GM04504 (cell line): ENCODE measurements around the gene CRY2.

Experiments used
- DNase-seq: peaks from one replicate; pipeline ENCODE4 v3.0.0-alpha.2; 2012; ENCODE audit warnings: low read depth

The CRY2 gene

DNA sequence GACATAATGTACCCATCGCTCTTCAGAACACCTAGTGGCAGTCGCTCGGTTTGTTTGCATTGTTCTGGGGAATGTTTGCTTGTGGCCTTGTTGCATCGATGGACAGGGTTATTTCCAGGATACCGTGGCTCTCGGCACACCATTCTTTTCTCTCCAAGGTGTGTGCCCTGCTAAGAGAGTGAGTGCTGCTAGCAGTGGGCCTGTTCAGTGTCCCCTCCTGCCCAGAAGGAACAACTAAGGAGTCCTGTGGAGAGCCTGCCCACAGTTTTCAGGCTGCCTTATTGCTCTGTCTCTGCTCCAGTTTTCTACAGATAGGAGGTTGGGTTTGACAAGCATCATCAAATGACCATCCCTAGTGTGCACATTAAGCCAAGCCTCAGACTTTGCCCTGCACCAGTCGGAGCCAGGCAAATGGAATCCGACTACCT, 1.4 kb downstream of the CRY2 start:
- no peak for DNase-seq

DNA sequence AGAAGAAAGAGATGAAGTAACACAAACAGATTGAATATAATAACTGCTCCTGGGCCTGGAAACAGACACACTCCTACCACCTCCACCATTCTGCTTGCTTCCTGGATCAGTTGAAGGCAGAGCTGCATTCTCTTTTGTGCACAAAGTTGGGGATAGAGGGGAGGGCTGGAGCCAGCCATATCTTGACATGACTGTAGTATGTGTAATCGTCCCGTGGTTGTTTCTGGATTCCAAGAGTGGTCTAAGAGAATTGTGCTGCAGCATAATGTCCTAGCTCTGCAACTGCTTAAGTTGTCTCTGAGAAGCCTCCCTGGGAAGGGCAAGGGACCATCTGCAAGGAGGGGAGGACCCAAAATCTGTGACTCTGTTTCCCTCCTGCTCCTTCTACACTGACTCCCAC, 3.2 kb downstream of the CRY2 start:
- DNase-seq = no peak

DNA sequence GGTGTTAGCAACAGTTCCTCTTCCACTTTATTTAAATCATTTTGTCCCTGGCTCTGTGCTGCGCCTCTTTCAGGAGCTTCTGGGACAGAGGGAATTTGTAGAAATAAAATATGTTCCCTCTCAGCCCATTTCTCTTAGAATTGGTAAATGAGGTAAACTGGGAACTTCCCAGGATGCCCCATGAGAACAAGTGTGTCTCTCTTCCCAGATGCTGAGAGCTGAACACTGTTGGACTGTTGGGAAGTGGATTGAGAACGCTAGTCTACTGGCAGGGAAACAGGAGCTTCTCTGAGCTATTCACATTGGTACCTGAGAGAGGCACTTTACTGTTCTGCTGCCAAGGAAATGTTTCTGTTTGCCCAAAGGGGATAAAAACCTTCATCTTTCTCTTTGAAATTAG, 4.0 kb downstream of the CRY2 start:
- no peak for DNase-seq

DNA sequence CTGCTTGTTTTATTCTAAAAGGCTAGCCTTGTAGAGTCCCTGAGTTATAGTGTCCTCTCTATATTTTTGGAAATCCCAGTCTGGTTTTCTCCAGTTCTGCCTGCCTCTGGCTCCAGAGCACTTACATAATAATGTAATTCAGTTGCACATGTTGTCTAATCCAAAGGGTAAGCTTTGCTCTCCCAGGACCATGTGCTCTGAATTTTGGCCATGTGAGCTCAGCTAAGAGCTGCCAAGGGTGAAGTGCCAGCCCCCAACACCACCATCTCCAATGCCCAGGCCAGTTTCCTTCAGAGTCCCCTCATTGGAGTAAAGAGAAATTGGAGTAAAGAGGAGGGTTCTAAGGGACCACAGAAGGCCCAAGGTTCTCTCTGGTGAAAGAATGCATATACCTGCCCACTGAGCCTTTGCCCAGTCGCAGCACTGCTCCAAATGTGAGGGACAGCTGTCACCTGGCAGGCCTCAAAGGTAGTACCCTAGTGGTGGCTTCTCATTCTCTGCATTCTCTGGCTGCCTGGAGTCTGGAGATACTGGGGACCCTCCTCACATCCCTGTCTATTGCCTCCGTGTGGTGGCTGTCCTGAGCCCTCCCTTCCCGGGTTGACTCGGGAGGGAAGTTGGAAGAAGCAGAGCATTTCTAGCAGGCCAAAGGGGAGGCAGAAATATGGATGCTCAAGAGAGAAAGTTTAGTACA, 4.9 kb downstream of the CRY2 start:
- DNase-seq = no peak

DNA sequence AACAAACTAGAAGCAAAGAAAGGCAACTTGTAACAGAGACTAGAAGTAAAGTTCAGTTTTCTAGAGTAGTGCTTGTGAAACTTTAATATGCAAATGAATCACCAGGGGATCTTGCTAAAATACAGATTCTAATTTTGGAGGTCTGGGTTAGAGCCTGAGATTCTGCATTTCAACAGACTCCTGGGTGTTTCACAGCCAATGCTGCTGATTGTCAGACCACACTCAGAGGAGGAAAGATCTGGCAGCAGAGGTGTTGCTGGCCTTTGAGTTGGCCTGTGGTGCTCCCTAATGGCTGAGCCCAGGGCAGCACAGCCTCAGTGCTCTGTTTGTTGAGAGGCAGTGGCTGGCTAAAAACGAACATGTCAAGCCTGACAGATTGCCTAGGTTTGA, 5.4 kb downstream of the CRY2 start:
- no peak for DNase-seq

DNA sequence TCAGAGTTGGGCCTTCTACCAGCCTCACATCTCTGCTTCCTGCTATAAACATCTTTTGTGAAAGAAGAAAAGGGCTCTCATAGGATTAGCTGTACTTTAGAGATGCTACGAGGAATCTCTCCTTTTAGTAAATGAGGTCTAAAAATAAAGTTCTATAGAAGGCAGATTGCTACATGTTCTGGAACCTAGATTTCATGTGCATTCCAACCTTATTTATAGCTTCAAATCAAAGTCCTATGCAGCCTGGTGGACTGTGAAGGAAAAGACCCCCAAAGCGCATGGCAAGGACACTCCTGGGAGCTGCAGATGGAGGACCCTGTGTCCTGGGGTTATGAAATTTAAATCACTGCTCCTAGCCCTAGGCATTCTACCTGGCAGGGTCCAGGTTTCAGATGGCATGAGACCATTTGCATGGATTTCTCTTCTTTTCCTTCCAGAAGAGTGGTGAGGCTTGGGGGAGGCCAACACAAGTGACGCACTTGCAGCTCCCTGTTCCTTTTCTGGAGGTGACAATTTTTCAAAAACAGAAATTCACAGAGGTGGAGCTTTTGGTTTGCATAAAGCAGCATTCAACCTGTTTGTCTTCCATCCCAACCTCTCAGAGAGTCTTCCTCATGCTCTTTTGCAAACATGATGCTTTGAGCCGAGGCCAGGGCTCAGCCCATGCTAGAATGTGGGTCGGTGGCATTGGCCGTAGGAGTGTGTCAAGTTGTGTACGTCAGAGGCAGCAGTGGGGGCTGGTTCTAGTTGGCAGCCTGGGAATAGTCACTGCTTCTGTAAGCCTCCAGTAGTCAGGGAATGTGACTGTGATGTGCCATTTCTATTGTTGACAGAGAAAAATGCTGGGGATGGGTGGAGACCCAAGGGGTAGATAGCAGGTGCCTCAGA, 6.3 kb downstream of the CRY2 start:
- no peak for DNase-seq

DNA sequence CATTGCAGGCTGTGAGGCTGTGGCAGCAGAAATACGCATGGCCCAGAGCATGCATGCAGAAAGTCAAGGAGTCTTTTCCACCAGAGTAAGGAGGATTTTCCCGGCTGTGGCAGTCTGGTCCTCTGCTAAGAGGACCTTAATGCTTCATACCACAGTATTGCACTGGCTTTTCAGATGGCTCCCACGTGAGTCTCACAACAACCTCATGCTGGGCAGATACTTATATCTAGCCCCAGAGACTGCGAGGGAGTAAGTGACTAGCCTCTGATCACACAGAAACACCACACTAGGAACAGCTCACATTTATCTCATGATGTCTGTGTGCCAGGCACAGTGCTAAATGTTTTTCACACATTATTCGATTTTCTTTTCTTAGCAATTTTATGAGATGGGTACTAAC, 8.0 kb downstream of the CRY2 start:
- no peak for DNase-seq

DNA sequence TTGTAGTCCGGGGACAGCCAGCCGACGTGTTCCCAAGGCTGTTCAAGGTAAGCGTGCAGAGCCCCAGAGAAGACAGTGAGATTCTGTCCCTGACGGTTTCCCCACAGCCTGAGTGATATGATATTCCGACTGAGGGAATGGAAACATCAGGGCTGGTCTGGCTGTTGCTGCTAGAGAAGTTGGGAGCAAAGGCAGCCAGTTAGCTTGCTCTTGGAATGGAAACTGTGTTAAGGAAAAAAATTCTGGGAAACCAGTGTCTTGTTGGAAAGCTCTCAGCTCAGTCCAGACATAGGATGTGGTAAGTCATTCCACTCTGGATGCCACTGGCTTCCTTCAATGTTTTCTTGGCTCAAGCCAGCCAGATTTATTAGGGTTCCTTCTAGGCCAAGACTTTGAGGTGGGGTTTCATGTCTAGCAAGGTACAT, 8.8 kb downstream of the CRY2 start:
- DNase-seq = peak; percentile 60

DNA sequence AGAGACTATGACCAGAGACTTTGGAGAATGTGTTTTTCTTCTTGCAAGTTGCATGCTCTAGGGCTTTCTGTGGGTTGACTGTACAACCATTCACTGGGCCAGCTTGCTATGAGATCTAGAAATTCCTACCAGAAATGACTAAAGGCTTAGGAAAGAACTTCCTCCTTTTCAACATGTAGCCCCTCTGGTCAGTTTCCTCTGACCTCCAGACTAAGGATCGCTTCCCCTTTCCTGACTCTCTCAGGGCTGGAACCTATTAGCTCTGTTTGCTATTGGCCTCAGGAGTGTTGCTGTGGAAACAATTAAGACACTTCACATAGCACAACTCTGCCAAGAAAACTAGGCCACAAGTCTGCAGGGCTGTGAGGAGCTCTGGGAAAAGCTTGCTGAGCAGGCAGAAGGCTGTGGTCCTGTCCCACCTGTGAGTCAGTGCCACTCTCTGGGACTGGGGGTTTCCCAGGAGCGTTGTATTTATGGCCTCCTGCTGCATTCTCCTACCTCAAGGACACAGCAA, 10.7 kb downstream of the CRY2 start:
- peak; percentile 97 for DNase-seq

DNA sequence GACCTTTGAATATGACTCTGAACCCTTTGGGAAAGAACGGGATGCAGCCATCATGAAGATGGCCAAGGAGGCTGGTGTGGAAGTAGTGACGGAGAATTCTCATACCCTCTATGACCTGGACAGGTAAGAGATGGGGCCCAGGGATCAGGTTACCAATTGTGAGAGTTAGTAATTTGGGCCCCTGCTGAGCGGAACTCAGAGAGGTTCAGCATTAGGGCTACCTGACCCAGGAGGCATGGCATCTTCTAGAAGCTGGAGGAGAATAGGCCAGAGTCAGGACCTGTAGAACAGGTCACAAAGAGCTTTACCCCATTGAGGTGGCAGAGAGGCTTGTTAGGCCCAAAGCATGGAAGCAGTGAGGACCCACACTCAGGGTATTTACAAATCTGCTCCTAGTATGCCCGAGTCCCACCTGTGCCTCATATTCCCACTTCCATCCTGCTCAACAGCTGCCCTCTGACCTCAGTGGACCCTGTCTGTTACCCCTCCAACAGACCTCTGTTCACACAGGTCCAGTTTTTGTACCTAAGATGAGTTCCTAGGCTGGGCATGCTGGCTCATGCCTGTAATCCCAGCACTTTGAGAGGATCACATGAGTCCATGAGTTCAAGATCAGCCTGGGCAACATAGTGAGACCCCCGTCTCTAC, 11.6 kb downstream of the CRY2 start:
- DNase-seq = no peak

DNA sequence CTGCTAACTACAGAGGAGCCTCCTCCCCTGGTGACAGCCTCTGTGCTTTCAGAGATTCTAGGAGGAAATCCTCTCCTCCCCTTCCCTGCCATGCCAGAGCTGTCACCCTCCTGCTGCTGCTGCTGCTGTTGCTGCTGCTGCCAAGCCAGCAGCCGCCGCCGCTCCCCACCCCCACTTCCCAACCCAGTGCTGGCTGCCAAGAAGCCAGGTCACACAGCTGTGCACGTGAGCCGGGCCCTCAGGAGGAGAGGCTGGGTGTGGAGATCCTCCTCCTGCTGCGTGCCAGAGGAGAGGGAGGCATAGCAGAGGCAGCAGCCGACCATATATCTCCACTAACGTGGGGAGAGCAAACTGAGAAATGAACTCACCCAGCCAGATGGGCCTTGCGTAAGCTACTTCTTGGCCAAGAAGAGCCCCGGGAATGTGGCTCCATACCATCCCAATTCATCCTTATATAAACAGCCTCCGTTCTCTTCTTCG, 12.4 kb downstream of the CRY2 start:
- peak; percentile 99 for DNase-seq

DNA sequence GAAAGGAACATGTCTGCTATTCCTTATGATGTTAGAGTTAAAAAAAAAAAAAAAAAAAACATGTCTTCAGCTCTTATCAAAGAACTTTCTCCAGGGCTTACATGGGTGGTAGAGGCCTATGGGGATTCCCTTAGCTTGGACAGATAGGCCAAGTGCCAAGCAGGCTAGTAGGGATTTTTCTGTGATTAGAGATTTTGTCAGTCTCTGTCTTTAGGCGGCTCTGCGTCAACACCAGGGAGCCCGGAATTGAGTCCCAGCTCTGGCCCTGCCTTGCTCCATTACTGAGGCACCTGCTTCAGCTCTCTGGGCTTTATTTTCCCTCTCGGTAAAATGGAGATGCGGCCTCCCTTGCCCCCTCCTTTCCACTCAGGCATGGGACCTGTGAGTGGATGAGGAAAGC, 13.1 kb downstream of the CRY2 start:
- no peak for DNase-seq

DNA sequence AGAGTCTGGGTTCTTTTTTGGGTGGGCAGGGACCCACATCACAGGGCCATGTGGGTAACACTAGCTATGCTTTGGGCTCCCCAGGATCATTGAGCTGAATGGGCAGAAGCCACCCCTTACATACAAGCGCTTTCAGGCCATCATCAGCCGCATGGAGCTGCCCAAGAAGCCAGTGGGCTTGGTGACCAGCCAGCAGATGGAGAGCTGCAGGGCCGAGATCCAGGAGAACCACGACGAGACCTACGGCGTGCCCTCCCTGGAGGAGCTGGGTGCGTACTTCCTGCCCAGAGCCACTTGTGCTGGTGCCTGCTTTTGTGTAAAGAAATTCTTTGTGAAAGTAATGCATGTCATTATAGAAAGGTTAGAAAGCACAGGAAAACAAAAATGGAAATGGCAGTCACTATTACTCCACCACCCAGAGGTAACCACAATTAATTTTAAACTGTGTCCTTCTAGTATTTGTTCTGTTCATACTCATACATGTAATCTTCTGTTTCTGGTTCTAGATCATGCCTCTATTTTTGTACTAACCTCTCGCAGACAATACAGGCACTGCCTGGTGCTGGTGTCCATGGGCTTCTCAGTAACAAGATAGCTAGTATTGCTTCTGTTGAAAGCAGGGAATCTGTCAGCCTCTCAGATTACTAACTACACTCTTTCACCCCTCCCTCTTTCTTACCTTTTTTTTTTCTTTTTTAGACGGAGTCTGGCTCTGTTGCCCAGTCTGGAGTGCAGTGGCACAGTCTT, 13.7 kb downstream of the CRY2 start:
- no peak for DNase-seq

DNA sequence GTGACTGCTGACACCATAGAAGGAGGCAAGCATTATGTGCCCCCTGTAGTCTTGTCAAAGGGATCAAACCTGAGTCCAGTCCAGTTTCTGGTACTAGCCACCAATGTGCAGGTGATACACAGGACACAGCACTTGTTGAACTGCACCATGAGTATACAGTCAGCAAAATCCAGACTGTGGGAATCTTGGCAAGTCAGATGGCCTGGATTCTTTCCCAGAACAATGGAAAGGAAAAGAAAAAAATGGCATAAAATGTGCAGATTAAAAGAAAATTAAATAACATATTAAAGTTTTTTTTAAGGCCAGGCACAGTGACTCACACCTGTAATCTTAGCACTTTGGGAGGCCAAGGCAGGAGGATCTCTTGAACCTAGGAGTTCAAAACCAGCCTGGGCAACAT, 16.8 kb downstream of the CRY2 start:
- DNase-seq = no peak

DNA sequence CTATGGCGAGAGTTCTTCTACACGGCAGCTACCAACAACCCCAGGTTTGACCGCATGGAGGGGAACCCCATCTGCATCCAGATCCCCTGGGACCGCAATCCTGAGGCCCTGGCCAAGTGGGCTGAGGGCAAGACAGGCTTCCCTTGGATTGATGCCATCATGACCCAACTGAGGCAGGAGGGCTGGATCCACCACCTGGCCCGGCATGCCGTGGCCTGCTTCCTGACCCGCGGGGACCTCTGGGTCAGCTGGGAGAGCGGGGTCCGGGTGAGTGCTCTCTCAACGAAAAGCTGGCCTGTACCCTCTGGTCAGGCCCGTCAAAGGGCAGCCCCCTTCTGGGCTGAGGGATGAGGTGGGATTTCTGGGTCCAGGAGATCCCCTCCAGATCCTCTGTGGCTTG, 22.3 kb downstream of the CRY2 start:
- DNase-seq = no peak

DNA sequence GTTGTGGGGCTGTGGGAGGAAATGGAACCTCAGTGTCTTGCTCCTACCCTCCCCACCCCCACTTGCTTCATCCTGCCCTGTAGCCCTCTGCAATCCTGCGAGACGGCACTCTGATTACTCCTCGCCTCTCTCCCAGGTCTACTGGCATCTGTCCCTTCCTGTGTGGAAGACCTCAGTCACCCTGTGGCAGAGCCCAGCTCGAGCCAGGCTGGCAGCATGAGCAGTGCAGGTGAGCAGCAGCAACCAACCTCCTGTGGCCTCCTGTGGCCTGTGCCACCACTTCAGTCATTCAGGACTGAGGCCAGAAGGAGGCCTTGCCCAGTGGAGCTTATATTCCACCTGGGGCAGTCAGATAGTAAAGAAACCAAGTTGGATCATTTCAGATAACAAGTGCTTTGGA, 23.4 kb downstream of the CRY2 start:
- DNase-seq = no peak

DNA sequence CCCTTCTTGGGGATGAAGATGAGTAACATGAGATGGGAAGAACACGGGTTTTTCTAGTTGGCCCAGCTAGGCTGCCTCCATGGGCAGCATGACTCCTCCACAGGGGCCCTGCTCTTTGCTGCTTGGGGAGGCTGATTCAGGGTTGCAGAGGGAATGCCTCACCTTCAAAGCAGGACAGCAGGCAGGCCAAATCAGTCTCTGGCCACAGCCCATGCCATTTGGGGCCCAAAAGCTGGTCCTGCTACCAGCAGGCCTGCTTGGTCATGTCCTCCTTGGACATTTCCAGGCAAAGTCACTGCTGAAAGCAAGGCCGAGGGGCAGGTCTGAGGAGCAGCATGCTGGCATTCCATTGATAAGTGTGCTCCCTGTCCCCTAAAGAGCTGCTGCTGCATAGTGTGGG, 24.4 kb downstream of the CRY2 start:
- DNase-seq = no peak

DNA sequence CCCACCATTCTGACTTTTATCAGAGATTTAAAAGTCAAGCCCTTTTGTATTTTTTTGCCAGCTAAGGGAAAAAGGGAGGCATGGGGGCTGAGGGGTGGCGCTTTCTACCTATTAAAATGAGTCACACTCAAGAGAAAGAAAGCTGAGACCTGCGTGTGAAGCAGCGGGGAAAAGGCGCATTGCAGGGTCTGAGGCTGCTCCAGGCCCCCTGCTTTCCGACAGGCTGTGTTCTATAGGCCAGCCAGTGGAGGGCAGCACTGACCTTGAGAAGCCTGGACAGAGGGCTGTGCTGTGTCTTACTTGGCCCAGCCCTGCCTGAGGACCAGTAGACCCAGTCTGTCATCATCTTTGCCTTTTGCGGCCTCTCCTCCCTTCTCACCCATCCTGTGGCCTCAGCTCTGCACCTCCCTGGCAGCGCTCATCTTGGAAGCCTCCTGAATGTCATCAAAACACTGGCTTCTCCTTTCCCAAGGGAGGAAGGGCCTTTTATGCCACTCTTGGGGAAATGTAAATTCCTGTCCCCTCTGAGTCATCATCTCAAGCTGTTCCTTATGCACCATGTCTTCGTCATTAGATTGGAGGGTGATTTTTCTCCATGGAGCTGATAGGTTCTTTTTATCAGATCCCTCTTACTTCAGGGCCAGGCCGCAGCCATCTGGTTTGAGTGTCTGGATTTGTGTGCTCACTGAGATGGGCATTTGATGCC, 25.5 kb downstream of the CRY2 start:
- peak; percentile 97 for DNase-seq

DNA sequence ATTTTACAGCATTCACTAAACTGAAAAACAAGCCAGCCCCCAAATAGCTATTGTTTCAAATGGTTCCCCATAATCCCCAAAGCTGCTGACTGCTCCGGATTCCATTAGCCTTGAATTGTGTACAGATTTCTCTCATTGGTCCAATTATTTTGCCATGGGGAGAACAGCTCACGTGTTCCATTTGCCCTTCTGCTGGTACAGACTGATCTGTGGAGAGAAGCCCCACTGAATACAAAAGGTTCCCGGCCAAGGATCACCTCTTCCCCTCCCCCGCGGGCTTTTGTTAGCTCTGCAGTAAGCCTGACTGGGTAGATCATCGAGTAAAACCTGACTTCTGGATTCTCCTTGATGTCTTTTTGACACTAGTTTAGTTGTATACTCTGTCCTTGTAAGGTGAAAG, 29.1 kb downstream of the CRY2 start:
- DNase-seq = no peak

DNA sequence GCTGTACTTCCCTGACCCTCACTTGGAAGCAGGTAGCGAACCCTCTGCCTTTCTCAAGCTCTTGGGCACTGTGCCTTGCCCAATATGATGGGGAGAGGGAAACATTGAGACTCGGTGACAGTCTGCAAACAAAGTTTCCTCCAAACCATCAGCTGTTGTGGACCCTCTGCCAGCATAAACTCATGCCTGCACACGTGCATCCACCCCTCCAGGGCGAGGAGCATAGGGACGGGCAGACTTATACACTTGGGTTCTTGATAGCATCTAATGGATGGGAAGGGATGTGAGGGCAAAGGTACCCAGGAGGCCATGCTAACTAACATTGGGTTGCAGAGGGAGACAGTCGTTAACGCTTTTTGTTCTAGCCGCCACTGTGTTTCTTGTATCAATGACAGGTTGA, 29.9 kb downstream of the CRY2 start:
- no peak for DNase-seq

DNA sequence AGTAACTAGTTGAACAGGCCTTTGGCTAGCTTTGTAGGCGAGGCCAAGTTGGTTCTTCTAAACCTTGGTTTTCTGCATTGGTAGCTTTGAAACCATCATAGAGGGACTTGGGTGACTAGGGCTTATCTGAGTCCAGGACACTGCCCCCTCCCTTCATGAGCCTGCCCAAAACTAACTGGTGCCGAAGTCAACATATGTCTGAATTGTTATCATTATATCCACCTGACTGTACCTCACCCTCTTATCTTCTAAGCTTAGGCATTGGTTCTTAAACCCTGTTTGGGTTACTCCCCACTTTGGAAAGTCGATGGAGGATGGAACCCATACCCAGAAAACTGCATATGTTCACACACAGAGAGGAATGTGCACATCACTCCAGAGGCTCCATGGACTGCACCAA, 30.6 kb downstream of the CRY2 start:
- no peak for DNase-seq
